HG03060 (cell line): ENCODE results near the gene JAZF1.

Source experiments
- ATAC-seq: cut with Tn5 transposase; IDR thresholded peaks from one replicate; pipeline ENCODE4 v1.9.1; 2021; ENCODE audit warnings: low read depth, moderate number of reproducible peaks; ENCODE audit not compliant: unreplicated experiment

JAZF1 gene

DNA sequence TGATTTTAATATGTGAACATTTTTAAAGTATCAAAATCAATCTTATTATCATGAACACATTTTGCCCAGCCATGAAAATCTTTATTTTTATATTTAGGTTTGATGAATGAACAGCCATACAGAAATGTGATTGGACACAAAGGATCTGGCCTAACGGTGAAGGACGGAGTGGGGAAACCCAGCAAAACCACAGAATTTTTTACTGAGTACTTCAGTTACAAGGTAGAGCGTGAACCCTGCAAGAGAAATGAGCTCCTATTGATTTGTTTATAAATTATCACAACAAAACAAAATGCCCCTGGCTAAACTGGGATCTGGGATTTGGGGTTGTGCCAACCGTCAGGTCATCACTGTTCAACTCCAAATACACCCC lies 118.8 kb downstream of the JAZF1 start:
- peak; percentile 19 for ATAC-seq

DNA sequence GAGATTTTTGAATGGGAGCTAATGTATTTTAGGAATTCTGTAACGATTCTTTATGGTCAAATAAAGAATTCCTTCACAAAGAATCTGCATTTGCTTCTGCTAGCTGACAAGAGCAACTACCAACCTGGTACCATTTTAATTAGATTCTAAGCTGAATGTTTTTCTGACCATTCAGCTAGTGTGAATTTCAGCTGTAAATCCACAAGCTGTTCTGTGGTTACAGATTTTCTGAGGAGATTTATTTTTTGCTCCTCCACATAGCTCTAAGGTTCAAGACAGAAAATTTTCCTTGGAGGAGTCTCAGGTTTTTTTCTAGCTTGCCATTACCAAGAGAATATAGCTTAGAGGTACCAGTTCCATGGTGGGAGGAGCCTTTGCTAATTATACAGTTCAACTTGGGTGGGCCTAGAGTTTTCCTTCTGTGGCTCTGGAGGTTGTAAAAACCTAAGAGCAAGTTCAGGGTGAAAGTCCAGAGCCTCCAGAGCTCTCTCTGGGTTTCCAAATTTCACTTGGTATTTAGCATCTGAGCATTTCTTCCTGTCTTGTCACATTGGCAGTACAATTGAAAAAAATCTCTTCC lies 120.1 kb downstream of the JAZF1 start:
- no peak for ATAC-seq

GRCh38 chr7:28055161-28055544 lies 125.4 kb downstream of the JAZF1 start:
- ATAC-seq, result no peak

DNA sequence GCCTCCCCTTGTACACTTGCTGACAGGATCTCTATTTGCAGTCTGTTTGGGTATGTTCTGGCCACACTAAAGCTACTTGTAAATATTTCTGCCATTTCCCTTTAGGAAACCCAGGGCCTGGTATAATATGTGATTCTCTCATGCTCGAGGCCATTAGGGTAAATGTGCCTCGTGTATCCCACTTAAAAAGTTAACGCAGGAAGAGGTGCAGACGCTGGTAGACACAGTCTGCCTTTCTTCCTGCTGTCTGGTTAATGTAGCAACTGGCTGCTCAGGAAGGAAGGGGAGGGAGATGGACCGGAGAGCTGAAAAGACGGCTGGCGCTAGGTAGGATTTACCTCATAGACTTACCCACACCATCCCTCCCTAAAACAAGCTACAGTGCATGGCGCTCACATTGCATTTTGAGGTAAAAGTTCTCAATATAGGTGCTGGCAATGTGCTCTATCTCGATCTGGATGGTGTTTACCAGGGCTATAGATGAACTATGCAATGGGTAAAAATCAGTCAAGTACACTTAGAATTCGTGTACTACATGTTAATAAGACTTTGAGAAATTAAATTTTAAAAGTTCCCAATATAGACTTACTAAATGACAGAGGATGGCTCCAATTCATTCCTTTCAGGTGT lies 125.9 kb downstream of the JAZF1 start:
- no peak for ATAC-seq

- ATAC-seq, result no peak
Observed at GRCh38 chr7:28052933-28053332, 127.7 kb downstream of the JAZF1 start.

GRCh38 chr7:28048694-28049093 lies 131.9 kb downstream of the JAZF1 start:
- ATAC-seq, result no peak

DNA sequence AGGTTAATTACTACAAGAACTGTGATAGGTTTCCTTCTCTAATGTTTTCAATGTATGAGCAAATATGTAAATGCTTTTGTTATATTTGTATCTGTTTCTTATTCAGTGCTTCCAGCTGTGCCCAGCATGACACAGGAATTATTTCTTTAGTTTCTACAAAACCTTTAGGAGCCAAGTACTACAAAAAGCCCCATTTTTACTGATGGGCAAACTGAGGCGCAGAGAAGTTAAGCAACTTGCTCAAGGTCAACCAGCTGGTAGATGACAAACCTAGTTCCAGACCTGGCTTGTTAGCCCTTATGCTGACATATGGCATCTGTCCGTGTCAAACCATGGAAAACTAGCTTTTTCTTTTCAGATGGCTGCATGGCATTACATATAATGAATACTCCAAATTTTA lies 134.6 kb downstream of the JAZF1 start:
- ATAC-seq, result no peak

DNA sequence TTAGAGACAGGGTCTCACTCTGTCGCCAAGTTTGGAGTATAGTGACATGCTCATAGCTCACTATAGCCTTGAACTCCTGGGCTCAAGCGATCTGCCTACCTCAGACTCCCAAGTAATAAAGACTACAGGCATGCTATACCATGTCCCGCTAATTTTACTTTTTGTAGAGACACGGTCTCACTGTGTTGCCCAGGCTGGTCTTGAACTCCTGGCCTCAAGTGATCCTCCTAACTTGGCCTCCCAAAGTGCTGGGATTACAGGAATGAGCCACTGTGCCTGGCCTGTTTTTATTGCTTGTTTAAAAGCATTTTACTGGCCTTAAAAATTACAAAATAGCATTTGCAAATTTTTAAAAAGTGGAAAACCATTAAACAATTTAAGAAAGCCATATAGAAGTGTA lies 135.0 kb downstream of the JAZF1 start:
- no peak for ATAC-seq

GRCh38 chr7:28044825-28045224 lies 135.8 kb downstream of the JAZF1 start:
- ATAC-seq, result no peak

DNA sequence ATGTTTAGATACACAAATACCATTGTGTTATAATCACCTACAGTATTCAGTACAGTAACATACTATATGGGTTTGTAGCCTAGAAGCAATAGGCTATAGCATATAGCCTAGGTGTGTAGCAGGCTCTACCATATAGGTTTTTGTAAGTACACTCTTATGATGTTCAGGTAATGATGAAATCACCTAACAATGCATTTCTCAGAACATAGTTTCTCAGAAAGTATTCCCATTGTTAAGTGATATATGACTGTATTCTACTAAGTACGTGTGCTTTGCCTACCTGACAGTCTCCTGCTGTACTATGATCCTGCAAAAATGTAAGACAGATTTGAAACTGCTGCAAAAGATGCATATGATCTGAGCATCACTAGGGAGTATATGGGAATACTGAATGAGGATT lies 137.9 kb downstream of the JAZF1 start:
- ATAC-seq, result no peak

- no peak for ATAC-seq
Observed at GRCh38 chr7:28041508-28042314, 138.9 kb downstream of the JAZF1 start.

DNA sequence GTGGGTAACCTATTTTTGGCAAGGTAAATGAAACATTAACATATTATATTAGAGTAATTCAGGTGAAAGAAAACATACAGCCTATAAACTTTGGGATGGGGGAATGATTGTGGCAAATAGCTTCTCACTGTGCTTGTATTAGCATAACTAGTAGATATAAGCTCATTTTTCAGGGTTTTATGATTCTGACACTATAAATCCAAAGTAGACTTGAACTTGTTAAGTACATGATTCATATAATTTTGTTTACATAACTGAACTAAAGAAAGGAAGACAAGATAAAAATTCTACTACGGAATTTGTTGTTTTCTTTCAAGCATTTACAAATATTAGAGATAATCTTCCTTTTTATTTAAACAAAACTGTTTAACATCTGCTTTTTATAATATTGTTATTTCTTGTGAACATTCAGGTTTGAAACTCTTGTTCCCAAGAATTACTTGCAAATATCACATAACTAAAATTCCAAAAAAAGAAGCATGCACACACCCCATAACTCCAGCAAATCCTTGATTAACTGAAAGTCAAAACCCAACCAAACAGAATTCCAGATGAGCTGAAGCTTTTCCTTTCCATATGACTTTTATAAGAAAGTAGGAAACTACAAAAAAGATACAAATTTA lies 142.3 kb downstream of the JAZF1 start:
- no peak for ATAC-seq

DNA sequence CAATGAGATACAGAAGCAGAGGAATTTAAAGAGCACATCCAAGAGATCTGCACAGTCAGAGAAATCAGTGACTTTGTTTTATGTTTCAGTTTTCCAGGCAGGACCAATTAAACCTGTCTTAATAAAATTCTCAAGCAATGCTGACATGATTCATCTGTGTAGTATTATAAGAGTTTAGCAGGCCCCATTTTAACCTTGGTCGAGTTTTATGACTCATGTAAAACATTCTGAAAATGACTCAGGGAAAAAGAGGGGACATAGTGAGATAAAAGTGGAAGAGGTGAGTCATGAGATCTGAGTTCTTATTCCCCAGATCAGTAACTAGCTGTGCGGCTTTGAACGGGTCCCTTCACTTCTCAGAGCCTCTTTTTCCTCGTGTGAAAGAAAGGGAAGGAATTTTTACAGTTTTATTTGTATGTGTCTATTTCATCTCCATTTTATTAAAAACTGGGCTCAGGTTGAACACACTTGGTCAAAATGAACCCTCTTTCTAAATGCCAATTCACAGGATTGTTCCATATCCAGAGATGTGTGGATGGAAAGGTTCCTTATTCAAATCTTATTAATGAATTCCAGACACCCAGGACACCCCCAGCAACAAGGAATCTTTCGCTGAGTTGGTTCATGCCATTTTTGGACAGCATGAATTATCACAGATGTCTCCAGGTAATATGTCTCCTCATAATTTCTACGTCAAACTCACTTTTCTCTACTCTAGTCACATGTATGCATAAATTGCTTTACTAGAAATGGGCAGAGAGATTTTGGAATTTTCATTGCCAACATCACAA lies 143.2 kb downstream of the JAZF1 start:
- ATAC-seq, result peak; percentile 95

GRCh38 chr7:28036696-28037095 lies 143.9 kb downstream of the JAZF1 start:
- no peak for ATAC-seq

DNA sequence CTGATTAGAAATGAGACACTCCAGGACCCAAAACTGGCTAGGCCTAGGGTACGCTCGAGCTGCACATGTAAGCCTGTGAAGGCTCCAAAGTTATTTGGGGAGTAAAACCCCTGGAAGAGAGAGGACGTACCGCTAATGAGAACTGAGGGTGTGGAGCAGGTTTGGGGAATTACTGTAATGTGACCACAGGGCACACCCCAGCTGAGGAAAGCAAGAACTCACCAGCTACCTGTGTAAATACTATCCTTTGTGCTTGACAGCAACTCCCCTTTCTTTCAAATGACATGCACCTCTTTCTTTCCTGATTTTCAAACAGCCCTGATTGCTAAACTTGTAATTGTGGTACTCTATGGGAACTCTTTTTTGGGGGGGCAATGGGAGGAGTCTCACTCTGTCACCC lies 147.2 kb downstream of the JAZF1 start:
- ATAC-seq, result no peak

DNA sequence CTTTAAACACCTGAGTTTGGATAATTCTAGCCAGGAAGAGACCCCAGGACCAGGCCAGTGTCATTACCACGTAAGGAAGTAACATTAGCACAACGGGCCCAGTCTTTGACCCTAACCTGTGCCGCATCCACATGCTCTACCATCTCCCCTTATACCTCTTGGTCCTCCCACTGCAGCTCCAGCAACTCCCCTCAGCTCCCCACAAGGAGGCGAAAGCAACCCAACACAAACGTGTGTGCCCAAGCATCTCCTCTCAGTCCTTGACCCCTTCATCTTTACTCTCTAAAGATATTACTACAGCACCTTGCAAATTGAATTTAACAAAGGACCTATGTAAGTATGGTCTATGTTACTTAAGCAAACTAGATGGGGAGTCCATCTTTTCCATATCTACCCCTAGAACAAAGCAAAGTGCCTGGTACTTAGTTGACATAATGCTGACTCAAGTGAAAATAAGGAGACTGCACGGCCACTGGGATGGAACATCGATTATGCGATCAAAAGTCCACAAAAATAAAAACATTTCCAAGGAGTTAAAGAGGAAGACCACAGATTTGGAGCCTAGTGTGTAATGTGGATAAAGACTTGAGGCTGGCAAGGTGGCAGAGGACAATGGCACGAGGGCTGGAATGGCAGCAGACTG lies 147.7 kb downstream of the JAZF1 start:
- no peak for ATAC-seq

GRCh38 chr7:28029051-28029450 lies 151.5 kb downstream of the JAZF1 start:
- no peak for ATAC-seq

- no peak for ATAC-seq
Observed at GRCh38 chr7:28028471-28028870, 152.1 kb downstream of the JAZF1 start.

GRCh38 chr7:28026237-28026636 lies 154.4 kb downstream of the JAZF1 start:
- no peak for ATAC-seq

GRCh38 chr7:28024786-28025334 lies 155.7 kb downstream of the JAZF1 start:
- no peak for ATAC-seq
